Measurements from ENCODE around the gene MGST3.
A peak's percentile ranks its signal among the peaks of the same experiment; 100 is the strongest.

GRCh38 chr1:165697881-165698760, 67.1 kb downstream of the MGST3 start, which contains the start of gene ALDH9A1:
- TF ChIP-seq POLR2A (IDR thresholded peaks at IDR 0.05; ENCODE audit: low read depth) (peak; percentile 38), CTCF (IDR thresholded peaks at IDR 0.05) (peak; percentile 29 to 42 (median 38))
